A549 (cell line): ENCODE data around the gene CFAP91.

Experiments
- BCL3 ChIP-seq: fragments of >200 bp; sonication (Bioruptor Twin); formaldehyde crosslinking; IDR thresholded peaks from 3 replicates; pipeline ENCODE4 v1.6.1; 2016
- CEBPB ChIP-seq, 2 experiments: fragments of >200 bp in 1 of 2; sonication (Bioruptor Twin) in 1 of 2; formaldehyde crosslinking in 1 of 2; IDR thresholded peaks; 2 replicates each; pipeline ENCODE4 v1.6.1; 2012 to 2016
- EHF ChIP-seq: fragments of 250-450 bp; sonication (Bioruptor Pico); IDR thresholded peaks from 2 replicates; pipeline ENCODE4 v1.5.0; 2020; ENCODE audit warnings: mild to moderate bottlenecking
- ESRRA ChIP-seq: fragments of 150-350 bp; IDR thresholded peaks from 2 replicates; pipeline ENCODE4 v1.6.1; 2014; ENCODE audit warnings: mild to moderate bottlenecking, low read length, borderline replicate concordance
- HDAC2 ChIP-seq: fragments of 200-600 bp; sonication (generic); IDR thresholded peaks from 2 replicates; pipeline ENCODE4 v1.6.1; 2016
- HOXB13 ChIP-seq: fragments of 250-450 bp; sonication (Bioruptor Pico); IDR thresholded peaks from 2 replicates; pipeline ENCODE4 v1.5.0; 2020; ENCODE audit warnings: low read depth, mild to moderate bottlenecking, moderate library complexity
- MAFK ChIP-seq: fragments of 450-650 bp; IDR thresholded peaks from 2 replicates; pipeline ENCODE4 v1.6.1; 2014; ENCODE audit not compliant: partially characterized antibody
- MAX ChIP-seq: IDR thresholded peaks from 2 replicates; pipeline ENCODE4 v1.6.1; 2012
- NFE2L2 ChIP-seq: fragments of 150-350 bp; conservative IDR thresholded peaks from 2 replicates; pipeline ENCODE4 v1.6.1; 2014; ENCODE audit warnings: low read length
- POLR2A ChIP-seq: IDR thresholded peaks from 2 replicates; pipeline ENCODE4 v1.6.1; 2012; ENCODE audit warnings: mild to moderate bottlenecking, low read length
- SMC3 ChIP-seq: fragments of >200 bp; sonication (Bioruptor Twin); formaldehyde crosslinking; IDR thresholded peaks from 3 replicates; pipeline ENCODE4 v1.6.1; 2018; ENCODE audit warnings: inconsistent platforms
- SREBF2 ChIP-seq: fragments of 450-650 bp; IDR thresholded peaks from 2 replicates; pipeline ENCODE4 v1.6.1; 2014; ENCODE audit warnings: mild to moderate bottlenecking, moderate library complexity
- ZFP36 ChIP-seq: fragments of 450-650 bp; IDR thresholded peaks from 2 replicates; pipeline ENCODE4 v1.6.1; 2014; ENCODE audit warnings: borderline replicate concordance; ENCODE audit not compliant: partially characterized antibody
- TF ChIP-seq, protein P1 (sequence below): fragments of >200 bp; sonication (Bioruptor Twin); formaldehyde crosslinking; IDR thresholded peaks from 3 replicates; pipeline ENCODE4 v1.5.1; 2016

DNA sequence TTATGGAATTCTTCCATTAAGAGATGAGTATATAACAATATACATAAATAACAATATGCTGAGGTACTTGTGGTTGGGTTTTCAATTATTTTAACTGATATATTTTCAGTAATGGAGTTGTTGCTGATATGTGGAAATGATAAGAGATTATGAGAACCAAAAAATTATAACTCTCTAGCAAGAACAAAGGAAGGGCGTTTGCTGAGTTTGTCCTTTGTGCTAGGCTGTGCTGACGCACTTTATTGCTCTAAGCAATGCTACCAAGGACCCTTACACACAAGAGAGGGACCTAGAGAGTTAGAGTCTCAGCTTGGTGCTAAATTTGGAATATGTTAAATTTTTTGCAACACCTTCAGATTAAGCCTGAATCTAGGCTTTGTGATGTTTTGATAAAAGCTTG, 24.1 kb downstream of the CFAP91 start:
- TF ChIP-seq NFE2L2: no peak
- TF ChIP-seq, protein P1, sequence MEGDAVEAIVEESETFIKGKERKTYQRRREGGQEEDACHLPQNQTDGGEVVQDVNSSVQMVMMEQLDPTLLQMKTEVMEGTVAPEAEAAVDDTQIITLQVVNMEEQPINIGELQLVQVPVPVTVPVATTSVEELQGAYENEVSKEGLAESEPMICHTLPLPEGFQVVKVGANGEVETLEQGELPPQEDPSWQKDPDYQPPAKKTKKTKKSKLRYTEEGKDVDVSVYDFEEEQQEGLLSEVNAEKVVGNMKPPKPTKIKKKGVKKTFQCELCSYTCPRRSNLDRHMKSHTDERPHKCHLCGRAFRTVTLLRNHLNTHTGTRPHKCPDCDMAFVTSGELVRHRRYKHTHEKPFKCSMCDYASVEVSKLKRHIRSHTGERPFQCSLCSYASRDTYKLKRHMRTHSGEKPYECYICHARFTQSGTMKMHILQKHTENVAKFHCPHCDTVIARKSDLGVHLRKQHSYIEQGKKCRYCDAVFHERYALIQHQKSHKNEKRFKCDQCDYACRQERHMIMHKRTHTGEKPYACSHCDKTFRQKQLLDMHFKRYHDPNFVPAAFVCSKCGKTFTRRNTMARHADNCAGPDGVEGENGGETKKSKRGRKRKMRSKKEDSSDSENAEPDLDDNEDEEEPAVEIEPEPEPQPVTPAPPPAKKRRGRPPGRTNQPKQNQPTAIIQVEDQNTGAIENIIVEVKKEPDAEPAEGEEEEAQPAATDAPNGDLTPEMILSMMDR: no peak
- no peak for TF ChIP-seq HOXB13 (CRISPR knock-in tag)
- no peak for TF ChIP-seq BCL3
- TF ChIP-seq CEBPB (IDR thresholded peaks at IDR 0.05): no peak
- TF ChIP-seq SREBF2: no peak
- TF ChIP-seq ESRRA: no peak
- TF ChIP-seq HDAC2: no peak
- TF ChIP-seq POLR2A: no peak
- no peak for TF ChIP-seq MAX
- TF ChIP-seq EHF (CRISPR knock-in tag): no peak
- no peak for TF ChIP-seq ZFP36
- TF ChIP-seq SMC3: no peak
- no peak for TF ChIP-seq MAFK
